ENCODE measurements around the gene CCNK. TPM values are rescaled to one million over a fixed set of nuclear protein-coding genes. Genes with fewer than 3 reads are reported as not detected.

The CCNK gene
- total RNA-seq, 1 donor from 2014 or later = 62.3 TPM

GRCh38 chr14:99459481-99460100, 21.6 kb upstream of the CCNK start:
- H3K4me1 Mint-ChIP-seq (ENCODE audit: low read depth) = peaks cover 16% of the 10 kb centered on the region
- H3K27ac Mint-ChIP-seq (ENCODE audit: unreplicated experiment) = no peak overlapping the region
- DNase-seq (ENCODE audit: low spot score) = no peak
- no peaks in the 10 kb centered on the region for H3K9me3 Mint-ChIP-seq (ENCODE audit: low read depth)
- no peaks in the 10 kb centered on the region for H3K27me3 Mint-ChIP-seq (ENCODE audit: low read depth)
- TF ChIP-seq CTCF (IDR thresholded peaks at IDR 0.05) = no peak
- H3K4me3 Mint-ChIP-seq (ENCODE audit: unreplicated experiment) = no peak overlapping the region
- peaks cover 30% of the 10 kb centered on the region for H3K36me3 Mint-ChIP-seq (ENCODE audit: low read depth)

GRCh38 chr14:99460793-99461192, 20.4 kb upstream of the CCNK start:
- H3K4me3 Mint-ChIP-seq (ENCODE audit: unreplicated experiment) = no peak overlapping the region
- no peak overlapping the region for H3K27ac Mint-ChIP-seq (ENCODE audit: unreplicated experiment)

GRCh38 chr14:99461411-99462085, 19.7 kb upstream of the CCNK start:
- DNase-seq (ENCODE audit: low spot score) = no peak
- Mint-ChIP-seq H3K27me3 (ENCODE audit: low read depth) (no peaks in the 10 kb centered on the region), H3K36me3 (ENCODE audit: low read depth) (peaks cover 30% of the 10 kb centered on the region), H3K4me3 (ENCODE audit: unreplicated experiment) (no peak overlapping the region), H3K4me1 (ENCODE audit: low read depth) (peaks cover 10% of the 10 kb centered on the region), H3K27ac (ENCODE audit: unreplicated experiment) (no peak overlapping the region), H3K9me3 (ENCODE audit: low read depth) (no peaks in the 10 kb centered on the region)
- no peak for TF ChIP-seq CTCF (IDR thresholded peaks at IDR 0.05)

More at GRCh38 chr14:99460793-99461192, 20.4 kb upstream of the CCNK start:
- no peak for DNase-seq (ENCODE audit: low spot score)
- H3K4me1 Mint-ChIP-seq (ENCODE audit: low read depth) = peaks cover 10% of the 10 kb centered on the region
- H3K9me3 Mint-ChIP-seq (ENCODE audit: low read depth) = no peaks in the 10 kb centered on the region
- no peaks in the 10 kb centered on the region for H3K27me3 Mint-ChIP-seq (ENCODE audit: low read depth)
- peaks cover 30% of the 10 kb centered on the region for H3K36me3 Mint-ChIP-seq (ENCODE audit: low read depth)
- TF ChIP-seq CTCF (IDR thresholded peaks at IDR 0.05) = no peak

GRCh38 chr14:99462210-99462609, 19.0 kb upstream of the CCNK start:
- peaks cover 13% of the 10 kb centered on the region for H3K4me1 Mint-ChIP-seq (ENCODE audit: low read depth)
- no peak for TF ChIP-seq CTCF (IDR thresholded peaks at IDR 0.05)
- DNase-seq (ENCODE audit: low spot score) = no peak
- no peak overlapping the region for H3K27ac Mint-ChIP-seq (ENCODE audit: unreplicated experiment)
- no peaks in the 10 kb centered on the region for H3K9me3 Mint-ChIP-seq (ENCODE audit: low read depth)
- H3K36me3 Mint-ChIP-seq (ENCODE audit: low read depth) = peaks cover 25% of the 10 kb centered on the region
- H3K4me3 Mint-ChIP-seq (ENCODE audit: unreplicated experiment) = no peak overlapping the region
- no peaks in the 10 kb centered on the region for H3K27me3 Mint-ChIP-seq (ENCODE audit: low read depth)

- H3K27ac Mint-ChIP-seq (ENCODE audit: unreplicated experiment) = no peak overlapping the region
- no peak for TF ChIP-seq CTCF (IDR thresholded peaks at IDR 0.05)
- no peak overlapping the region for H3K4me3 Mint-ChIP-seq (ENCODE audit: unreplicated experiment)
- H3K27me3 Mint-ChIP-seq (ENCODE audit: low read depth) = no peaks in the 10 kb centered on the region
- H3K36me3 Mint-ChIP-seq (ENCODE audit: low read depth) = peaks cover 18% of the 10 kb centered on the region
- H3K9me3 Mint-ChIP-seq (ENCODE audit: low read depth) = no peaks in the 10 kb centered on the region
- DNase-seq (ENCODE audit: low spot score) = no peak
- peaks cover 31% of the 10 kb centered on the region for H3K4me1 Mint-ChIP-seq (ENCODE audit: low read depth)
Observed at GRCh38 chr14:99463974-99464373, 17.2 kb upstream of the CCNK start.

Measured in chondrocyte (in vitro differentiated cells).